IPS DF 4.7 (cell line): ENCODE data around the gene ST6GALNAC2.
"Not testable (repeated sequence)": the region's sequence is repeated elsewhere in the genome, so short reads cannot be mapped to it uniquely, and the experiment has no call there.

Experiments used
- DNase-seq: peaks from one replicate; pipeline ENCODE4 v3.0.0-alpha.2; 2013; ENCODE audit warnings: low spot score; ENCODE audit errors: extremely low read depth

Gene ST6GALNAC2

DNA sequence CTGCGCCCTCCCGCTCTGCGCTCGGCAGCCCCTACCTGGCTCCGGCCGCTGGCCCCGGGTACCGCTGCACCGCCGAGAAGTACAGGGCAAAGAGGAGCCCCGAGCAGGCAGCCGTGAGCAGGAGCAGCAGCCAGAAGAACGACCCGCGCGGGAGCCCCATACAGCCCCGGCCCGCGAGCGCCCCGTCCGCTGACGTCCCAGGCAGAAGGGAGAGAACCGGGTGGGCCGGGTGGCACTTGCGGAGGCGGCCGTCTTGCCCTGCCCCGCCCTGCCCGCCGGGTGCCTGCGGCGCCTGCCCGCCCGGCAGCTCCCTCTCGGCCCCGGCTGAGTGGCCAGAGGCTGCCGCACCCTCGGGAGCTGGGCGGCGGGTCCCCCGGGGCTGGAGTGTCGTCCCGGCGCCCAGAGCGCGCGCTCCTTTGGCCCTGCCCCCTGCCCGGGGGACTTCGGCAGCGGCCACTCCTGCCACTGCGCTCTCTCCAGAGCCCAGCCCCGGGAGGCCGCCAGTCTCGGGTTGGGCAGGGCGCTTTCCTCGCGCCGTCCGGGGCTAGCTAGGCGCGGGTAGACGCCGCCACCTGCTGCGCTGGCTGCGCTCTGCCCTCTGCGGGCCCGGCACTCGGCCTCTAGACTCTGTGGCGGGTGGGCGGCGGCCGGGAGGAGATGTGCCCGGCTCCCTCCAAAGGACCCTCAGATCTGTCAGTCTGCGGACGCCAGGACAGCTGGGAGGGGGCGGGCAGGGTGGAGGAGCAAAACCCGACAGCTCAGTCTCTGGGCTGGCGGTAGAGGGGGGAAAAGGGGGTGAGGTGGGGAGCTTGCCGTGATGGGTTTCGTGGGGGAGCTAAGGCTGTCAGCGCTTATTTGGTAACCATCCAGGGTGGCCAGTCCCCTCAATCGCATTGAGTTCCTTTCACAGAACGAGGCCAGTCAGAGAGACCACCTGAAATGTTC, at the start of gene ST6GALNAC2:
Gene ST6GALNAC2, minus strand, starts transcription at position 212 of the 945 bp plus-strand sequence. Its CDS starts 52 bp downstream, at position 160.
- no peak for DNase-seq

- DNase-seq = no peak
Measured at GRCh38 chr17:76635039-76635438, 49.4 kb upstream of the ST6GALNAC2 start.

GRCh38 chr17:76633628-76634328, 48.1 kb upstream of the ST6GALNAC2 start:
- no peak for DNase-seq

- DNase-seq = no peak
Measured at GRCh38 chr17:76631821-76632565, 46.3 kb upstream of the ST6GALNAC2 start.

GRCh38 chr17:76630151-76630550, 44.5 kb upstream of the ST6GALNAC2 start:
- no peak for DNase-seq

GRCh38 chr17:76627510-76627909, 41.9 kb upstream of the ST6GALNAC2 start:
- no peak for DNase-seq

GRCh38 chr17:76626442-76626841, 40.8 kb upstream of the ST6GALNAC2 start:
- DNase-seq = no peak

- DNase-seq = no peak
Measured at GRCh38 chr17:76625496-76625895, 39.8 kb upstream of the ST6GALNAC2 start.

- peak; percentile 16 for DNase-seq
Measured at GRCh38 chr17:76623271-76624146, 37.8 kb upstream of the ST6GALNAC2 start.

DNA sequence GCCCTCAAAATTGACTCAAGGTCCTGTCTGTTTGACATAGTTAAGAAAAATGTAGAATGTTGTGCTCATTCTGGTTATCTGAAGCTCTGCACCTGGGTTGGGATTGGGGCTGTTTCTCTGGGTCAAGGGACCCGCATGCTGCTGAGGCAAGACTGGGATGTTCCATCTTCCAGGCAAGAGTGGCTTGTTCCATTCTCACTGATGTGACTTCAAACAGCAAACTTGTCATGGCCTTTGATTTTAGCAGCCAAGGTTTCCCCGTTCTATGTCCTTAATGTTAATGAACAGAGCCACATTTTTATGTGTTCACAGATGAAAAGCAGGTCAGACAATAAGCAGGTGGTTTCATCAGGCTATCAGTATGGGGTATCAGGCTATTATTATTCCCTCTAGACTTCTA, 32.2 kb upstream of the ST6GALNAC2 start:
- no peak for DNase-seq

DNA sequence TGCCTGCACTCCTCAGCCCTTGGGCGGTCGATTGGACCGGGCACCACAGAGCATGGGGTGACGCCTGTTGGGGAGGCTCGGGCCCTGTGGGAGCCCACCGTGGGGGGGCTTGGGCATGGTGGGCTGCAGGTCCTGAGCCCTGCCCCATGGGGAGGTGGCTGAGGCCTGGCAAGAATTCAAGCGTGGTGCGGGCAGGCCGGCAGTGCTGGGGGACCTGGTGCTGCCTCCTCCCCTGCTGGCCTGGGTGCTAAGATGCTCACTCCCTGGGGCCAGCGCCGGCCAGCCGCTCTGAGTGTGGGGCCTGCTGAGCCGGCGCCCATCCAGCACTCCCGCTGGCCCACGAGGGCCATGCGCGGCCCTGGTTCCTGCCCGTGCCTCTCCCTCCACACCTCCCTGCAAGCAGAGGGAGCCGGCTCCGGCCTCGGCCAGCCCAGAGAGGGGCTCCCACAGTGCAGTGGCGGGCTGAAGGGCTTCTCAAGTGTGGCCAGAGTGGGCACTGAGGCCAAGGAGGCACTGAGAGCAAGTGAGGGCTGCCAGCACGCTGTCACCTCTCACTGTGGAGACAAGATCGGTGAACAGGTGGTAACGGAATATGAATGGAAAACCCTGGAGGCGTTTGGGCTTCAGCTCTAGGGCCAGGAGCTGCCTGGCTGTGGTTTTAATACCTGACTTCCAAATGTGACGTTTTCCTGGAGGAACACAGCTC, 29.4 kb upstream of the ST6GALNAC2 start:
- DNase-seq = no peak

GRCh38 chr17:76614064-76614759, 28.6 kb upstream of the ST6GALNAC2 start:
- not testable (repeated sequence) for DNase-seq

DNA sequence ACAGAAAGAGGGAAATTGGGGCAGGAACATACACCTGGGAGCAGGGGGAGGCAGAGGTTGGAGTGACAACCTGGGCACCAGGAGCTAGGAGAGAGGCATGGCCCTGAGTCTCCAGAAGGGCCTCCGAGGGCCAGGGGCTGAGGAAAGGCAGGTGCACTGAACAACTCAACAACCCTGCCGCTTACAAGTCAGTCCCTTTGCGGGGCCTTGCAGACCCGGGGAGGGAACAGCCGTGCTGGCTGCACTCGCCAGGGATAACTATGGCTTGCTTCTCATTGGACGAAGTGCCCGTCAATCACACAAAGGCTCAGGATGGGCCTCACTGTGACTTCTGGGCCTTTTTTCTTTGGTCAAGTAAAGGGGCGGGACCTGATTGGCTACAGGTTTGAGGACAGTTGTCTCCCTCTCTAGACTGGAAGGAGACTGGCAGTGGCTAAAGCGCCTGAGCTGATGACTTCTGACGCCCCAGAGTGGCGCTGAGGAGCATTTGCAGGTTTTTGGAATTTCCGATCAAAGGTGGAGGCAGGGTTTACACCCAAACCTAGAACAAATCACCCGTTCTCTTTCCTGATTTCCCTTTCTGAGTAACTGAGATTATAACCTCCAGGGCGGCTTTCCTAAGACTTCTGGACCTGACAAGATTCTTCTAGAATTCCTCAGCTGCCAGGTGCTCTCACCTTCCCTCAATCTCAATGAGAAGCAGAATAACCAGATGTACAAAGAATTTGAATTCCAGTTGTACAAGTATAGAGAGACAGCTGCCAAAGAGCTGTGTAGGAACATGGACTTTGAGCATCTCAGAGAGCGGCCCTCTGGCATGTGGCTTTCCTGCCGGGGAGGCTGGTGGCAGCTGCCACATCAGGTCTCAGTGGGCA, 27.6 kb upstream of the ST6GALNAC2 start:
- DNase-seq = peak; percentile 78

DNA sequence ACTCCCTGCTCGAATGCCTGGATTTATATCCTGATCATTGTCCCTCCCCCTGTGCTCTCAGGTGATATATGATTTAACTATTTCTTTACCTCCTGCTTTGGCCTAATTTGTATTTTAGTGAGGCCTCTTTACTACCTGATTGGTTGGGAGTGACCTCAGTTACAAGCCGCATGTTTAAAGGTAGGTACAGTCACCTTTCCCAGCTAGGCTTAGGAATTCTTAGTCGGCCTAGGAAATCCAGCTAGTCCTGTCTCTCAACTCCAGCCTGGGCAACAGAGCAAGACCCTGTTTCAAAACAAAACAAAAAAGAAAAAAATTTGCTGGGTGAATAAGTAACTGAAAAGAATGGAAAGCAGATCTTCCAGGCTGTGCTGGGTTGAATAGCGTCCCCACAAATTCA, 26.8 kb upstream of the ST6GALNAC2 start:
- DNase-seq = no peak

DNA sequence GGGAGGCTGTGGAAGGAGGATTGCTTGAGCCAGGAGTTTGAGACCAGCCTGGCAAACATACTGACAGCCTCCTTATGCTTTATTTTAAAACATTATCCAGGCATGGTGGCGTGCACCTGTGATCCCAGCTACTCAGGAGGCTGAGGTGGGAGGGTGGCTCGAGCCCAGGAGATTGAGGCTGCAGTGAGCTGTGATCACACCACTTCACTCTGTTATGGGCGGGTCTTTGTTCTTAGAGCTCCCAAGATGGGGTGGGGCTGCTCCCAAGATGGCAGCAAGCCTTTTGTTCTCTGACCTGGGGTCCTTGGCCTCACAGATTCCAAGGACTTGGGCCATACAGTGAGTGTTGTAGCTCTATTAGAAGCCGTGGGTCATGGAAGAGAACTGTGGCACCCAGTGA, 26.1 kb upstream of the ST6GALNAC2 start:
- no peak for DNase-seq

GRCh38 chr17:76611080-76611749, 25.6 kb upstream of the ST6GALNAC2 start:
- not testable (repeated sequence) for DNase-seq

GRCh38 chr17:76606685-76607084, 21.0 kb upstream of the ST6GALNAC2 start:
- not testable (repeated sequence) for DNase-seq

DNA sequence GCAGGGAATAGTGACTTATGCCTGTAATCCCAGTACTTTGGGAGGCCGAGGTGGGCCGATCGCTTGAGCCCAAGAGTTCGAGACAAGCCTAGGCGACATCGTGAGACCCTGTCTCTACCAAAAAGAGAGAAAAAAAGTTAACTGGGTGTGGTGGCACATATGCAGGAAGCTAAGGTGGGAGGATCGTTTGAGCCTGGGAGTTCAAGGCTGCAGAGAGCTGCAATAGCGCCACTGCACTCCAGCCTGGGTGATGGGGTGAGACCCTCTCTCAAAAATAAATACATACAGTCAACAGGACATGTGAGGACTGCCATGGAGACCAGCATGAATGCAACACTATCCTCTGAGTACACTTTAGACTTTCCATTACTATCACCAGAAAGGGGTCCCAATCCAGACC, 15.4 kb upstream of the ST6GALNAC2 start:
- no peak for DNase-seq
